HepG2 (cell line): ENCODE data around the gene YLPM1. TPM values are rescaled to one million over a fixed set of nuclear protein-coding genes. Genes with fewer than 3 reads are reported as not detected.

ENCODE experiments used
- CC2D1A ChIP-seq: sonication (generic); formaldehyde crosslinking; IDR thresholded peaks from 2 replicates; pipeline ENCODE4 v1.8.1; 2023; ENCODE audit warnings: mild to moderate bottlenecking, missing genetic modification reagents
- GFI1 ChIP-seq: sonication (generic); formaldehyde crosslinking; IDR thresholded peaks from 2 replicates; pipeline ENCODE4 v1.5.0; 2020; ENCODE audit warnings: missing genetic modification reagents, mild to moderate bottlenecking, borderline replicate concordance
- IKZF1 ChIP-seq: fragments of 450-650 bp; IDR thresholded peaks from 2 replicates; pipeline ENCODE4 v1.7.1; 2016
- KMT2A ChIP-seq: sonication (generic); formaldehyde crosslinking; IDR thresholded peaks from 2 replicates; pipeline ENCODE4 v1.4.0; 2020; ENCODE audit warnings: missing genetic modification reagents
- MED1 ChIP-seq: sonication (generic); formaldehyde crosslinking; IDR thresholded peaks from 2 replicates; pipeline ENCODE4 v1.4.0; 2020; ENCODE audit warnings: missing genetic modification reagents
- MED13 ChIP-seq: sonication (generic); formaldehyde crosslinking; IDR thresholded peaks from 2 replicates; pipeline ENCODE4 v1.5.0; 2020; ENCODE audit warnings: missing genetic modification reagents
- MLX ChIP-seq: IDR thresholded peaks from 2 replicates; pipeline ENCODE4 v1.6.1; 2016
- MNT ChIP-seq: fragments of 450-650 bp; IDR thresholded peaks from 2 replicates; pipeline ENCODE4 v1.6.1; 2016
- MYNN ChIP-seq: sonication (generic); formaldehyde crosslinking; IDR thresholded peaks from 2 replicates; pipeline ENCODE4 v1.4.0; 2020; ENCODE audit warnings: mild to moderate bottlenecking, low read depth, missing genetic modification reagents
- RARA ChIP-seq: IDR thresholded peaks from 2 replicates; pipeline ENCODE4 v1.6.1; 2016; ENCODE audit warnings: missing genetic modification reagents, missing compliant biosample characterization
- RERE ChIP-seq: IDR thresholded peaks from 2 replicates; pipeline ENCODE4 v1.6.1; 2016; ENCODE audit warnings: low read depth, missing genetic modification reagents, missing compliant biosample characterization
- STAG1 ChIP-seq: sonication (generic); formaldehyde crosslinking; IDR thresholded peaks from 2 replicates; pipeline ENCODE4 v1.4.0; 2020; ENCODE audit warnings: missing genetic modification reagents
- SUZ12 ChIP-seq: fragments of 150-350 bp; IDR thresholded peaks from 2 replicates; pipeline ENCODE4 v1.6.1; 2014; ENCODE audit warnings: low read depth, low read length
- TEAD3 ChIP-seq: optimal IDR thresholded peaks from 2 replicates; pipeline ENCODE3; 2016; ENCODE audit warnings: borderline replicate concordance
- ZBTB3 ChIP-seq: sonication (generic); formaldehyde crosslinking; IDR thresholded peaks from 2 replicates; pipeline ENCODE4 v1.4.0; 2020; ENCODE audit warnings: low read depth, mild to moderate bottlenecking, moderate library complexity, missing genetic modification reagents, borderline replicate concordance
- ZFP36 ChIP-seq: fragments of 150-350 bp; IDR thresholded peaks from 2 replicates; pipeline ENCODE4 v1.6.1; 2018; ENCODE audit warnings: borderline replicate concordance, low read length, low read depth; ENCODE audit not compliant: partially characterized antibody
- ZIK1 ChIP-seq: sonication (generic); formaldehyde crosslinking; IDR thresholded peaks from 2 replicates; pipeline ENCODE4 v1.5.0; 2020; ENCODE audit warnings: mild to moderate bottlenecking, low read depth, missing genetic modification reagents, borderline replicate concordance
- ZNF143 ChIP-seq: sonication (generic); formaldehyde crosslinking; IDR thresholded peaks from 2 replicates; pipeline ENCODE4 v1.4.0; 2020; ENCODE audit warnings: missing genetic modification reagents
- ZNF331 ChIP-seq: sonication (generic); formaldehyde crosslinking; IDR thresholded peaks from 2 replicates; pipeline ENCODE4 v1.4.0; 2020; ENCODE audit warnings: missing genetic modification reagents
- ZNF367 ChIP-seq: sonication (generic); formaldehyde crosslinking; IDR thresholded peaks from 2 replicates; pipeline ENCODE4 v1.4.0; 2020; ENCODE audit warnings: missing genetic modification reagents, borderline replicate concordance
- ZNF737 ChIP-seq: sonication (generic); formaldehyde crosslinking; IDR thresholded peaks from 2 replicates; pipeline ENCODE4 v1.5.0; 2020; ENCODE audit warnings: missing genetic modification reagents, mild to moderate bottlenecking, borderline replicate concordance
- ZNF792 ChIP-seq: IDR thresholded peaks from 2 replicates; pipeline ENCODE4 v1.6.1; 2016
- ZSCAN25 ChIP-seq: sonication (generic); formaldehyde crosslinking; IDR thresholded peaks from 2 replicates; pipeline ENCODE4 v1.8.0; 2022; ENCODE audit warnings: mild to moderate bottlenecking, missing genetic modification reagents
- polyA plus RNA-seq, 8 experiments: library from polyadenylated mRNA; depleted of rRNA in 3 of 8; stranded (reverse) in 7 of 8; unstranded in 1 of 8; fragments of >200 nt; fragmentation: Illumina TruSeq in 4 of 8; extraction: Trizol in 4 of 8; gene quantifications; 2 replicates each; pipeline versions ENCODE4 v1.2.1 to v1.2.3, GENCODE V29; 2011 to 2016; ENCODE audit warnings: low read depth in 4 of 8, missing spikeins in 1 of 8, mixed read lengths in 1 of 8; ENCODE audit not compliant: insufficient read depth in 1 of 8
- total RNA-seq, 5 experiments: library from RNA; depleted of rRNA; stranded (reverse); fragments of >200 nt; fragmentation: Illumina TruSeq; extraction: Trizol; gene quantifications; 2 replicates each; pipeline ENCODE4 v1.2.3, GENCODE V29; 2016; ENCODE audit warnings: low read depth in 1 of 5

The YLPM1 gene
- total and polyA plus RNA-seq, 2 of the 13 experiments (the other 11 are each of a cell fraction or from before 2014, with no cell fraction given) = 6.7 to 21.9 TPM

GRCh38 chr14:74881431-74882102 is 118.5 kb downstream of the YLPM1 start, which contains the start of gene DLST (continued):
- no peak for TF ChIP-seq IKZF1
- peak; percentile 38 for TF ChIP-seq ZNF331 (CRISPR knock-in tag)
- TF ChIP-seq MED13 (CRISPR knock-in tag) = 0 out of 2 replicates have a peak, but pooled peaks have one; percentile 50
- no peak for TF ChIP-seq ZSCAN25 (CRISPR knock-in tag)
- TF ChIP-seq MLX (CRISPR knock-in tag) = peak; percentile 41; the same call in 1 of the 2 replicates
- TF ChIP-seq ZFP36 = no peak
- TF ChIP-seq RARA (CRISPR knock-in tag) = peak; percentile 30; the same call in 1 of the 2 replicates
- TF ChIP-seq CC2D1A (CRISPR knock-in tag) = no peak
- TF ChIP-seq ZNF143 = no peak
- peak; percentile 76; the same call in 1 of the 2 replicates for TF ChIP-seq MYNN (CRISPR knock-in tag)
- TF ChIP-seq MED1 (CRISPR knock-in tag) = no peak; the same call in 1 of the 2 replicates
- TF ChIP-seq ZIK1 (CRISPR knock-in tag) = 0 out of 2 replicates have a peak, but pooled peaks have one; percentile 60
- peak; percentile 15; the same call in 1 of the 2 replicates for TF ChIP-seq RERE (CRISPR knock-in tag)
- 0 out of 2 replicates have a peak, but pooled peaks have one; percentile 10 for TF ChIP-seq MNT
- no peak for TF ChIP-seq TEAD3 (CRISPR knock-in tag)
- TF ChIP-seq ZNF792 (CRISPR knock-in tag) = 0 out of 2 replicates have a peak, but pooled peaks have one; percentile 18
- peak; percentile 96 for TF ChIP-seq KMT2A (CRISPR knock-in tag)
- TF ChIP-seq ZNF367 (CRISPR knock-in tag) = no peak
- peak; percentile 20; the same call in 1 of the 2 replicates for TF ChIP-seq GFI1
- no peak for TF ChIP-seq STAG1
- no peak for TF ChIP-seq ZBTB3 (CRISPR knock-in tag)
- TF ChIP-seq SUZ12 = no peak
- TF ChIP-seq ZNF737 (CRISPR knock-in tag) = no peak
